CD4-positive, CD25-positive, alpha-beta regulatory T cell (primary cell): ENCODE results near the gene MYO16. TPM values are rescaled to one million over a fixed set of nuclear protein-coding genes. Genes with fewer than 3 reads are reported as not detected.

ENCODE experiments used
- ATAC-seq, 2 donors: fragments of 150-1000 bp; cut with Tn5 transposase; one replicate each; pipeline ENCODE4 v1.10.0; 2021; ENCODE audit warnings: low read depth in 2 of 2, moderate number of reproducible peaks in 2 of 2, moderate library complexity in 1 of 2
- DNase-seq, 3 donors: peaks; one replicate each; pipeline versions ENCODE4 v3.0.0 to v3.0.0-alpha.2; 2012 to 2022; ENCODE audit warnings: mixed read lengths in 1 of 3
- H3K27ac ChIP-seq: one replicate; pipeline ENCODE4 v1.7.0; 2013; ENCODE audit warnings: mild to moderate bottlenecking, low read length; ENCODE audit not compliant: insufficient read depth, poor library complexity, severe bottlenecking
- H3K27me3 ChIP-seq: one replicate; pipeline ENCODE4 v1.7.0; 2013; ENCODE audit warnings: low read length; ENCODE audit not compliant: control insufficient read depth, insufficient read depth
- H3K36me3 ChIP-seq: one replicate; pipeline ENCODE4 v1.7.0; 2013; ENCODE audit warnings: mild to moderate bottlenecking, low read length, moderate library complexity; ENCODE audit not compliant: control insufficient read depth, insufficient read depth
- H3K4me1 ChIP-seq: 2 replicates; pipeline ENCODE4 v1.7.0; 2013; ENCODE audit warnings: mild to moderate bottlenecking, low read length; ENCODE audit not compliant: insufficient read depth, control insufficient read depth, poor library complexity, severe bottlenecking
- H3K4me3 ChIP-seq: one replicate; pipeline ENCODE4 v1.7.0; 2013; ENCODE audit warnings: low read depth, mild to moderate bottlenecking, low read length, moderate library complexity
- H3K9me3 ChIP-seq, 2 experiments: 1 replicate in 1 of 2; 2 replicates in 1 of 2; pipeline ENCODE4 v1.7.0; 2013; ENCODE audit warnings: low read length in 2 of 2, mild to moderate bottlenecking in 1 of 2, moderate library complexity in 1 of 2; ENCODE audit not compliant: control insufficient read depth in 2 of 2
- H3K27ac Mint-ChIP-seq, 3 donors: one replicate each; pipeline ENCODE4 v1.8.0; 2020 to 2022; ENCODE audit warnings: mild to moderate bottlenecking in 3 of 3, mixed read lengths in 3 of 3, moderate library complexity in 2 of 3
- H3K27me3 Mint-ChIP-seq: one replicate; pipeline ENCODE4 v1.8.0; 2022; ENCODE audit warnings: mild to moderate bottlenecking, mixed read lengths
- H3K36me3 Mint-ChIP-seq: one replicate; pipeline ENCODE4 v1.8.0; 2020; ENCODE audit warnings: mixed read lengths
- H3K4me1 Mint-ChIP-seq, 4 donors: one replicate each; pipeline ENCODE4 v1.8.0; 2020 to 2022; ENCODE audit warnings: mixed read lengths in 4 of 4, mild to moderate bottlenecking in 1 of 4
- H3K4me3 Mint-ChIP-seq, 4 donors: one replicate each; pipeline ENCODE4 v1.8.0; 2020 to 2022; ENCODE audit warnings: mild to moderate bottlenecking in 4 of 4, mixed read lengths in 4 of 4, moderate library complexity in 3 of 4
- H3K9me3 Mint-ChIP-seq, 7 donors: one replicate each; pipeline ENCODE4 v1.8.0; 2020 to 2022; ENCODE audit warnings: mixed read lengths in 7 of 7, mild to moderate bottlenecking in 3 of 7, moderate library complexity in 2 of 7
- polyA plus RNA-seq, 4 donors: library from polyadenylated mRNA; unstranded; fragments of 300-500 nt; fragmentation: Illumina TruSeq; gene quantifications; one replicate each; pipeline ENCODE4 v1.2.3, GENCODE V29; 2021
- total RNA-seq: library from RNA; stranded (reverse); gene quantifications from one replicate; pipeline ENCODE4 v1.2.3, GENCODE V29; 2022

The MYO16 gene
- total and polyA plus RNA-seq, 5 donors from 2014 or later = 0.08 to 2.3 (median 0.29) TPM

- no peak overlapping the region for H3K27ac ChIP-seq
- Mint-ChIP-seq H3K27me3 (no peaks in the 10 kb centered on the region), H3K36me3 (no peaks in the 10 kb centered on the region), H3K4me1 (no peaks in the 10 kb centered on the region), H3K4me3 (no peak overlapping the region), H3K27ac (no peak overlapping the region), H3K9me3 (peaks cover 0 to 3% (median 0%) of the 10 kb centered on the region in 7 donors)
- no peak for ATAC-seq
- DNase-seq = no peak
- no peaks in the 10 kb centered on the region for H3K27me3 ChIP-seq
- no peak overlapping the region for H3K4me3 ChIP-seq
- no peaks in the 10 kb centered on the region for H3K4me1 ChIP-seq
- no peaks in the 10 kb centered on the region for H3K36me3 ChIP-seq
- no peaks in the 10 kb centered on the region for H3K9me3 ChIP-seq
Observed at GRCh38 chr13:108632649-108633167, 3.3 kb downstream of the MYO16 start.

- no peak overlapping the region for H3K4me3 ChIP-seq
- Mint-ChIP-seq H3K4me3 (no peak overlapping the region), H3K9me3 (peaks cover 0 to 6% (median 0%) of the 10 kb centered on the region in 7 donors), H3K4me1 (no peaks in the 10 kb centered on the region), H3K27me3 (no peaks in the 10 kb centered on the region), H3K27ac (no peak overlapping the region), H3K36me3 (no peaks in the 10 kb centered on the region)
- no peaks in the 10 kb centered on the region for H3K27me3 ChIP-seq
- DNase-seq (no peak), ATAC-seq (no peak)
- H3K4me1 ChIP-seq = no peaks in the 10 kb centered on the region
- no peaks in the 10 kb centered on the region for H3K36me3 ChIP-seq
- H3K27ac ChIP-seq = no peak overlapping the region
- H3K9me3 ChIP-seq = no peaks in the 10 kb centered on the region
Observed at GRCh38 chr13:108638901-108639300, 9.5 kb downstream of the MYO16 start.

- Histone ChIP-seq H3K4me3 (no peak overlapping the region), H3K27me3 (no peaks in the 10 kb centered on the region), H3K36me3 (no peaks in the 10 kb centered on the region), H3K27ac (no peak overlapping the region), H3K9me3 (peaks cover 6% of the 10 kb centered on the region in 2 experiments), H3K4me1 (no peaks in the 10 kb centered on the region)
- no peak for ATAC-seq
- no peak for DNase-seq
- H3K4me3 Mint-ChIP-seq = no peak overlapping the region
- peaks cover 0 to 19% (median 3%) of the 10 kb centered on the region in 7 donors for H3K9me3 Mint-ChIP-seq
- H3K36me3 Mint-ChIP-seq = no peaks in the 10 kb centered on the region
- H3K27me3 Mint-ChIP-seq = no peaks in the 10 kb centered on the region
- H3K4me1 Mint-ChIP-seq = no peaks in the 10 kb centered on the region
- no peak overlapping the region for H3K27ac Mint-ChIP-seq
Observed at GRCh38 chr13:108643646-108644353, 14.4 kb downstream of the MYO16 start.

GRCh38 chr13:108645376-108645775, 16.0 kb downstream of the MYO16 start:
- no peak overlapping the region for H3K27ac ChIP-seq
- no peak overlapping the region for H3K4me3 ChIP-seq
- no peak for DNase-seq
- peaks cover 0 to 19% (median 3%) of the 10 kb centered on the region in 7 donors for H3K9me3 Mint-ChIP-seq
- no peak for ATAC-seq
- no peaks in the 10 kb centered on the region for H3K36me3 ChIP-seq
- H3K27me3 ChIP-seq = no peaks in the 10 kb centered on the region
- peaks cover 6% of the 10 kb centered on the region in 2 experiments for H3K9me3 ChIP-seq
- H3K27ac Mint-ChIP-seq = no peak overlapping the region
- no peaks in the 10 kb centered on the region for H3K27me3 Mint-ChIP-seq
- H3K4me1 Mint-ChIP-seq = no peaks in the 10 kb centered on the region
- H3K4me1 ChIP-seq = no peaks in the 10 kb centered on the region
- no peak overlapping the region for H3K4me3 Mint-ChIP-seq
- H3K36me3 Mint-ChIP-seq = no peaks in the 10 kb centered on the region

- Histone ChIP-seq H3K36me3 (no peaks in the 10 kb centered on the region), H3K27ac (no peak overlapping the region), H3K4me3 (no peak overlapping the region), H3K27me3 (no peaks in the 10 kb centered on the region), H3K4me1 (no peaks in the 10 kb centered on the region), H3K9me3 (peaks cover 3 to 6% of the 10 kb centered on the region in 2 experiments)
- H3K36me3 Mint-ChIP-seq = no peaks in the 10 kb centered on the region
- no peak overlapping the region for H3K27ac Mint-ChIP-seq
- no peak overlapping the region for H3K4me3 Mint-ChIP-seq
- no peaks in the 10 kb centered on the region for H3K27me3 Mint-ChIP-seq
- DNase-seq (no peak), ATAC-seq (no peak)
- no peaks in the 10 kb centered on the region for H3K4me1 Mint-ChIP-seq
- peaks cover 0 to 13% (median 0%) of the 10 kb centered on the region in 7 donors for H3K9me3 Mint-ChIP-seq
Observed at GRCh38 chr13:108650271-108650670, 20.9 kb downstream of the MYO16 start.

GRCh38 chr13:108656742-108657141, 27.3 kb downstream of the MYO16 start:
- no peak for ATAC-seq
- Histone ChIP-seq H3K27ac (no peak overlapping the region), H3K36me3 (no peaks in the 10 kb centered on the region), H3K4me3 (no peak overlapping the region), H3K27me3 (no peaks in the 10 kb centered on the region), H3K9me3 (no peaks in the 10 kb centered on the region), H3K4me1 (no peaks in the 10 kb centered on the region)
- Mint-ChIP-seq H3K4me3 (no peak overlapping the region), H3K27ac (no peak overlapping the region), H3K4me1 (no peaks in the 10 kb centered on the region), H3K27me3 (no peaks in the 10 kb centered on the region), H3K9me3 (no peaks in the 10 kb centered on the region), H3K36me3 (no peaks in the 10 kb centered on the region)
- no peak for DNase-seq

GRCh38 chr13:108657519-108657918, 28.1 kb downstream of the MYO16 start:
- Mint-ChIP-seq H3K9me3 (peaks cover 0 to 1% (median 0%) of the 10 kb centered on the region in 7 donors), H3K27ac (no peak overlapping the region), H3K4me1 (no peaks in the 10 kb centered on the region), H3K4me3 (no peak overlapping the region), H3K36me3 (no peaks in the 10 kb centered on the region), H3K27me3 (no peaks in the 10 kb centered on the region)
- H3K36me3 ChIP-seq = no peaks in the 10 kb centered on the region
- ATAC-seq (no peak), DNase-seq (no peak)
- H3K4me3 ChIP-seq = no peak overlapping the region
- H3K4me1 ChIP-seq = no peaks in the 10 kb centered on the region
- no peaks in the 10 kb centered on the region for H3K27me3 ChIP-seq
- no peaks in the 10 kb centered on the region for H3K9me3 ChIP-seq
- H3K27ac ChIP-seq = no peak overlapping the region

GRCh38 chr13:108662528-108662927, 33.1 kb downstream of the MYO16 start:
- Histone ChIP-seq H3K4me3 (no peak overlapping the region), H3K36me3 (no peaks in the 10 kb centered on the region), H3K27ac (no peak overlapping the region), H3K4me1 (no peaks in the 10 kb centered on the region), H3K9me3 (no peaks in the 10 kb centered on the region), H3K27me3 (no peaks in the 10 kb centered on the region)
- Mint-ChIP-seq H3K36me3 (no peaks in the 10 kb centered on the region), H3K9me3 (peaks cover 0 to 2% (median 0%) of the 10 kb centered on the region in 7 donors), H3K4me3 (no peak overlapping the region), H3K4me1 (no peaks in the 10 kb centered on the region), H3K27ac (no peak overlapping the region), H3K27me3 (no peaks in the 10 kb centered on the region)
- no peak for DNase-seq
- ATAC-seq = no peak
